DND-41 (cell line): Measurements from ENCODE around the gene FHIT.

Experiments used
- ATAC-seq: fragments of 200-7000 bp; cut with Tn5 transposase; 3 replicates; pipeline ENCODE4 v1.9.1; 2021; ENCODE audit warnings: low read depth; ENCODE audit not compliant: insufficient read depth
- DNase-seq: peaks from one replicate; pipeline ENCODE4 v3.0.0-alpha.2; 2020
- H2AFZ ChIP-seq: 2 replicates; pipeline ENCODE4 v1.6.0; 2012; ENCODE audit warnings: low read depth, low read length
- H3K27ac ChIP-seq: 2 replicates; pipeline ENCODE4 v1.5.1; 2012; ENCODE audit warnings: low read length, inconsistent platforms
- H3K27me3 ChIP-seq: fragments of 200-600 bp; sonication (generic); 2 replicates; pipeline ENCODE4 v1.6.0; 2012; ENCODE audit warnings: low read length, mild to moderate bottlenecking, inconsistent platforms; ENCODE audit not compliant: insufficient read depth, poor library complexity
- H3K36me3 ChIP-seq: 2 replicates; pipeline ENCODE4 v1.5.1; 2012; ENCODE audit warnings: low read length, inconsistent platforms; ENCODE audit not compliant: insufficient read depth
- H3K4me1 ChIP-seq: 2 replicates; pipeline ENCODE4 v1.5.1; 2012; ENCODE audit warnings: mild to moderate bottlenecking, low read length; ENCODE audit not compliant: insufficient read depth
- H3K4me2 ChIP-seq: 2 replicates; pipeline ENCODE4 v1.6.0; 2012; ENCODE audit warnings: mild to moderate bottlenecking, moderate library complexity, low read length, inconsistent platforms; ENCODE audit not compliant: insufficient read depth
- H3K4me3 ChIP-seq, 2 experiments: fragments of 200-600 bp in 1 of 2; shearing (Covaris generic) in 1 of 2; 2 replicates each; pipeline ENCODE4 v1.5.1; 2012 to 2016; ENCODE audit warnings: inconsistent platforms in 2 of 2, low read length in 2 of 2, mild to moderate bottlenecking in 2 of 2, low read depth in 1 of 2, moderate library complexity in 1 of 2
- H3K79me2 ChIP-seq: 2 replicates; pipeline ENCODE4 v1.6.0; 2012; ENCODE audit warnings: low read length, inconsistent platforms; ENCODE audit not compliant: insufficient read depth
- H3K9ac ChIP-seq: 2 replicates; pipeline ENCODE4 v1.6.0; 2012; ENCODE audit warnings: low read depth, mild to moderate bottlenecking, inconsistent platforms, low read length, moderate library complexity
- H3K9me3 ChIP-seq: 2 replicates; pipeline ENCODE4 v1.5.1; 2012; ENCODE audit warnings: low read length, moderate library complexity, mild to moderate bottlenecking, inconsistent platforms; ENCODE audit not compliant: insufficient read depth, severe bottlenecking
- H4K20me1 ChIP-seq: 2 replicates; pipeline ENCODE4 v1.6.0; 2012; ENCODE audit warnings: low read length; ENCODE audit not compliant: insufficient read depth
- CTCF ChIP-seq: IDR thresholded peaks from 2 replicates; pipeline ENCODE4 v1.5.1; 2012; ENCODE audit warnings: borderline replicate concordance, low read length, moderate library complexity, mild to moderate bottlenecking; ENCODE audit not compliant: poor library complexity, severe bottlenecking; ENCODE audit errors: extremely low read depth
- EZH2 ChIP-seq: IDR thresholded peaks from 3 replicates; pipeline ENCODE4 v1.6.1; 2012; ENCODE audit warnings: borderline replicate concordance, low read depth, mild to moderate bottlenecking, moderate library complexity, low read length, inconsistent platforms; ENCODE audit not compliant: severe bottlenecking

FHIT gene

DNA sequence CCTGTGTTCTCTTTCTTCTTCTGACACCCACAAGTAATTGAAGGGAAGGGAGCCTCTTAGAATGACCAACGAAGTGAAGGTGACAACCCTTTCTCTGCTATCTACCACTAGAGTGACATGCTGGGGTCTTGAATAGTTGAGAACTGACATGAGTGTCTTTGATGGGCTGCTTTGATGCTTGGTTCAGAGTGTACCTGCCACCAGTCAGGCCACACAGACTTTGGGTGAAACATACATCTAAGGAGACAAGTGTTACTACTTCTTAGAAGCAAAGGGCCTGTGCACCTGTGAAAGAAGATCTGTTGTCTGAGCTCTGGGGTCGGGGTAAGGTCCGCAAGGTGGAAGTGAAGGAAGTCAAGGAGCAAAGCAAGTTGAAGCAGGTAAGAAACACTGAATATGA, 1160.7 kb downstream of the FHIT start:
- H3K4me3 ChIP-seq = no peak overlapping the region
- no peaks in the 10 kb centered on the region for H4K20me1 ChIP-seq
- H3K79me2 ChIP-seq = no peaks in the 10 kb centered on the region
- no peaks in the 10 kb centered on the region for H3K36me3 ChIP-seq
- no peak overlapping the region for H3K4me2 ChIP-seq
- H3K9ac ChIP-seq = no peak overlapping the region
- no peak overlapping the region for H2AFZ ChIP-seq
- no peaks in the 10 kb centered on the region for H3K27me3 ChIP-seq
- TF ChIP-seq EZH2 = no peak
- TF ChIP-seq CTCF = no peak
- no peak for DNase-seq
- peaks cover 45% of the 10 kb centered on the region for H3K4me1 ChIP-seq
- peak; percentile 42 for ATAC-seq
- no peak overlapping the region for H3K27ac ChIP-seq
- peaks cover 5% of the 10 kb centered on the region for H3K9me3 ChIP-seq

DNA sequence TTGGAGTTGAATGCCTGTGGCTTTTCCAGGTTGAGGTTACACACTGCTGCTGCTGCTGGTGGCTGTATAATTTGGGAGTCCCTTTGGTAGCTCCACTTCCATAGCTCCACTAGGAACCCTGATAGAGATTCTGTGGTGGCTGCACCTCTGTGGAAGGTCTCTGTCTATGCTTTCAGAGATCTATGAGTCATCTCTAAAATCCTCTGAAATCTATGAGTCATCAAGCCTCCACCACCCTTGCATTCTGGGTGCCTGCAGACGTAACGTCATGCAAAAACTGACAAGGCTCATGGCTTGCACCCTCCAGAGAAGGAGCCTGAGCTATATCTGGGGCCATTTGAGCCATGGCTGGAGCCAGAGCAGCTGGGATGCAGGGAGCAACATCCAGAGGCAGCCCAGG, 1164.4 kb downstream of the FHIT start:
- Histone ChIP-seq H3K4me3 (no peak overlapping the region), H3K9ac (no peak overlapping the region), H4K20me1 (no peaks in the 10 kb centered on the region), H3K4me2 (no peak overlapping the region), H3K27ac (peak overlapping the region; percentile 69), H3K9me3 (peaks cover 15% of the 10 kb centered on the region), H3K4me1 (peaks cover 57% of the 10 kb centered on the region), H3K27me3 (no peaks in the 10 kb centered on the region), H3K79me2 (no peaks in the 10 kb centered on the region), H2AFZ (no peak overlapping the region), H3K36me3 (no peaks in the 10 kb centered on the region)
- peak; percentile 83 for ATAC-seq
- peak; percentile 60 for DNase-seq
- TF ChIP-seq CTCF (no peak), EZH2 (no peak)

DNA sequence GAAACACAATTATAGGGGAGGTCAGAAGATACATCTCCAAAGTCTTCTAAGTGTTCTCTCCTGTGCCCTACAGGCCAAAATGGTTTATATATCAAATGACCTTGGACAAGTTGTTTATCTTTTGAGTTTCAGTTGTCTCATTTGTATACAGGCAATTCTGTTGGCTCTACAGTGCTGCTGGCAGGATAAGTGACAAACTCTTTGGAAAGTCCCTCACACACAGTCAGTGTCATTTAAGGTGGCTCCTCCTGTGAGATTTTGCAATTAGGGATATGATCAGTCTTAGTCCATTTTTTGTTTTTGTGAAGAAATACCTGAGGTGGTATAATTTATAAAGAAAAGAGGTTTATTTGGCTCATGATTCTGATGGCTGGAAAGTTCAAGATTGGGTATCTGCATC, 1165.6 kb downstream of the FHIT start:
- no peaks in the 10 kb centered on the region for H3K27me3 ChIP-seq
- TF ChIP-seq CTCF = no peak
- no peak for TF ChIP-seq EZH2
- no peaks in the 10 kb centered on the region for H4K20me1 ChIP-seq
- H3K9me3 ChIP-seq = peaks cover 15% of the 10 kb centered on the region
- no peak overlapping the region for H3K4me3 ChIP-seq
- peak overlapping the region; percentile 69 for H3K27ac ChIP-seq
- no peak overlapping the region for H2AFZ ChIP-seq
- peaks cover 67% of the 10 kb centered on the region for H3K4me1 ChIP-seq
- ATAC-seq (no peak), DNase-seq (no peak)
- no peaks in the 10 kb centered on the region for H3K36me3 ChIP-seq
- no peak overlapping the region for H3K4me2 ChIP-seq
- H3K79me2 ChIP-seq = peaks cover 4% of the 10 kb centered on the region
- H3K9ac ChIP-seq = no peak overlapping the region
